K562 (cell line): ENCODE data around the gene EHBP1L1. TPM values are rescaled to one million over a fixed set of nuclear protein-coding genes. Genes with fewer than 3 reads are reported as not detected.

Experiments used
- ATAC-seq: fragments of 200-7000 bp; cut with Tn5 transposase; 3 replicates; pipeline ENCODE4 v1.9.1; 2020; ENCODE audit warnings: moderate library complexity
- BruUV-seq: library from RNA; stranded (reverse); fragments of 400-500 nt; replicated peaks from 2 replicates; lab custom pipeline; 2021; lab: Mats Ljungman, UMichigan
- CTCF ChIA-PET: fragments of 300-600 bp; formaldehyde crosslinking; extraction: SDS; loops from one replicate; lab custom pipeline; 2021; ENCODE audit warnings: low intra/inter-chr PET ratio; lab: Yijun Ruan, JAX
- POLR2A ChIA-PET: fragments of 300-600, 350-650 bp; sonication (Branson Sonifier 250); formaldehyde crosslinking; extraction: SDS; loops from one replicate; lab custom pipeline; 2021; ENCODE audit warnings: antibody characterized with exemption, inconsistent platforms; lab: Yijun Ruan, JAX
- DNase-seq, 4 experiments: peaks; one replicate each; pipeline versions ENCODE4 v3.0.0 to v3.0.0-alpha.2; 2011 to 2018; ENCODE audit warnings: low spot score in 3 of 4, mixed read lengths in 3 of 4; ENCODE audit errors: extremely low read depth in 1 of 4
- FAIRE-seq: peaks from 2 replicates; lab custom pipeline; 2011; peaks lifted over from hg19 to GRCh38; lab: Jason Lieb, UNC
- H2AFZ ChIP-seq: 2 replicates; pipeline ENCODE4 v1.6.0; 2011; ENCODE audit warnings: low read depth, low read length, control low read depth, inconsistent platforms
- H3K27ac ChIP-seq: fragments of 200-600 bp; 3 replicates; pipeline ENCODE4 v1.8.0; 2011; ENCODE audit warnings: low read depth, mild to moderate bottlenecking, control low read depth, inconsistent platforms, low read length, moderate library complexity, mixed read lengths; ENCODE audit errors: extremely low read depth
- H3K27me3 ChIP-seq, 2 experiments: fragments of 300-600 bp in 1 of 2; 2 replicates in 1 of 2; 3 replicates in 1 of 2; pipeline versions ENCODE4 v1.6.0 to v1.8.0; 2011; ENCODE audit warnings: inconsistent platforms in 2 of 2, low read length in 2 of 2, mild to moderate bottlenecking in 1 of 2, mixed read lengths in 1 of 2, moderate library complexity in 1 of 2; ENCODE audit not compliant: control insufficient read depth in 2 of 2, insufficient read depth in 2 of 2
- H3K36me3 ChIP-seq: fragments of 300-600 bp; 3 replicates; pipeline ENCODE4 v1.8.0; 2011; ENCODE audit warnings: mild to moderate bottlenecking, low read length, inconsistent platforms; ENCODE audit not compliant: control insufficient read depth, insufficient read depth
- H3K4me1 ChIP-seq, 2 experiments: fragments of 200-600 bp in 1 of 2; replicated peaks in 1 of 2; 2 replicates in 1 of 2; 3 replicates in 1 of 2; pipeline versions ENCODE4 v1.5.1 to v1.8.0; 2011; ENCODE audit warnings: inconsistent platforms in 2 of 2, low read length in 2 of 2, mild to moderate bottlenecking in 1 of 2, mixed read lengths in 1 of 2, moderate library complexity in 1 of 2; ENCODE audit not compliant: control insufficient read depth in 2 of 2, insufficient read depth in 2 of 2
- H3K4me2 ChIP-seq: 2 replicates; pipeline ENCODE4 v1.6.1; 2011; ENCODE audit warnings: low read length, control low read depth, inconsistent platforms, mixed read lengths; ENCODE audit not compliant: insufficient read depth
- H3K4me3 ChIP-seq: fragments of 200-600 bp; sonication (generic), shearing (Covaris generic); 2 replicates; pipeline ENCODE4 v1.5.1; 2016; ENCODE audit warnings: control low read depth, inconsistent platforms
- H3K79me2 ChIP-seq: fragments of 200-600 bp; 3 replicates; pipeline ENCODE4 v1.8.0; 2011; ENCODE audit warnings: low read length, inconsistent platforms; ENCODE audit not compliant: control insufficient read depth, insufficient read depth
- H3K9ac ChIP-seq, 2 experiments: 2 replicates each; pipeline versions ENCODE4 v1.6.0 to v1.6.1; 2011; ENCODE audit warnings: low read depth in 2 of 2, low read length in 2 of 2, control low read depth in 1 of 2, inconsistent platforms in 1 of 2, mild to moderate bottlenecking in 1 of 2, mixed read lengths in 1 of 2; ENCODE audit not compliant: insufficient read depth in 1 of 2
- H3K9me1 ChIP-seq: one replicate; pipeline ENCODE4 v1.6.0; 2011; ENCODE audit warnings: inconsistent platforms, mild to moderate bottlenecking, low read length, moderate library complexity; ENCODE audit not compliant: control insufficient read depth, insufficient read depth
- H3K9me3 ChIP-seq: replicated peaks from 2 replicates; pipeline ENCODE4 v1.5.1; 2011; ENCODE audit warnings: low read depth, low read length, inconsistent platforms; ENCODE audit not compliant: control insufficient read depth, insufficient read depth
- H4K20me1 ChIP-seq: replicated peaks from 2 replicates; pipeline ENCODE4 v1.6.1; 2011; ENCODE audit warnings: low read length, inconsistent platforms, mixed read lengths; ENCODE audit not compliant: control insufficient read depth, insufficient read depth
- CXXC5 ChIP-seq: fragments of 250-450 bp; sonication (Bioruptor Pico); IDR thresholded peaks from 2 replicates; pipeline ENCODE4 v1.8.0; 2022; ENCODE audit warnings: inconsistent platforms, mild to moderate bottlenecking, moderate library complexity
- L3MBTL2 ChIP-seq: fragments of 450-650 bp; IDR thresholded peaks from 2 replicates; pipeline ENCODE4 v1.6.1; 2016; ENCODE audit warnings: mild to moderate bottlenecking, moderate library complexity
- MYC ChIP-seq, 2 experiments: fragments of 250-450 bp in 1 of 2; sonication (Bioruptor Pico) in 1 of 2; IDR thresholded peaks; 2 replicates each; pipeline versions ENCODE4 v1.5.1 to v1.6.1; 2012 to 2021; ENCODE audit warnings: low read depth in 2 of 2, borderline replicate concordance in 1 of 2, improper control_type of control experiment in 1 of 2, low read length in 1 of 2, mild to moderate bottlenecking in 1 of 2, moderate library complexity in 1 of 2
- THAP12 ChIP-seq: fragments of 250-450 bp; sonication (Bioruptor Pico); IDR thresholded peaks from 2 replicates; pipeline ENCODE4 v1.9.0; 2021; ENCODE audit warnings: mild to moderate bottlenecking, inconsistent platforms
- ZNF395 ChIP-seq: fragments of 200-800 bp; sonication (Bioruptor generic); IDR thresholded peaks from 2 replicates; pipeline ENCODE4 v1.6.1; 2017; ENCODE audit warnings: missing genetic modification characterization, missing compliant biosample characterization
- WGBS: fragments of 100-300 bp; shearing (Covaris generic); methylation state at CpG from one replicate; pipeline ENCODE4 v1.1.6; 2016; ENCODE audit warnings: low coverage, mixed read lengths; ENCODE audit not compliant: insufficient coverage; ENCODE audit errors: missing lambda C conversion rate; 5-methylcytosine and 5-hydroxymethylcytosine counted together
- in situ Hi-C: fragments of 300-500 bp; cut with MboI; formaldehyde crosslinking; loops from 4 replicates; pipeline ENCODE4 v1.15.0; 2018; ENCODE audit warnings: inconsistent platforms, mixed read lengths
- intact Hi-C: fragments of 100-400 bp; cut with micrococcal nuclease; formaldehyde crosslinking; loops from 2 replicates; pipeline ENCODE4 v1.14.2; 2022
- polyA plus RNA-seq, 8 experiments: library from polyadenylated mRNA; depleted of rRNA in 4 of 8; stranded (reverse) in 5 of 8; unstranded in 3 of 8; fragments of >200 nt; fragmentation: Nextera tagmentation in 2 of 8; fragmentation: Illumina TruSeq in 1 of 8; extraction: Ambion mirVana in 2 of 8; extraction: Trizol in 1 of 8; gene quantifications; 2 replicates each; pipeline versions ENCODE4 v1.2.1 to v1.2.3, GENCODE V29; 2011 to 2014; ENCODE audit warnings: inconsistent platforms in 1 of 8, missing spikeins in 1 of 8
- total RNA-seq, 7 experiments: library from RNA; depleted of rRNA in 6 of 7; stranded (reverse); fragments of >200 nt in 6 of 7; fragmentation: Illumina TruSeq in 2 of 7; extraction: Trizol in 2 of 7; gene quantifications; 2 replicates each; pipeline versions ENCODE4 v1.2.1 to v1.2.3, GENCODE V29; 2011 to 2021; ENCODE audit warnings: low replicate concordance in 1 of 7

Gene EHBP1L1
- total and polyA plus RNA-seq, 9 of the 15 experiments (the other 6 are each of a cell fraction or from before 2014, with no cell fraction given), result 0.03 to 87.1 (median 26.3) TPM

- ATAC-seq, result peak; percentile 50
- no peak for TF ChIP-seq ZNF395 (CRISPR knock-in tag)
- 0 out of 2 replicates have a peak, but pooled peaks have one; percentile 17 for TF ChIP-seq THAP12 (CRISPR knock-in tag)
- peak; percentile 16; the same call in 1 of the 2 replicates for TF ChIP-seq L3MBTL2
- peak; percentile 84 for TF ChIP-seq CXXC5 (CRISPR knock-in tag)
- peak; percentile 9; the same call in 1 of the 2 replicates for TF ChIP-seq MYC (IDR thresholded peaks at IDR 0.05; ENCODE audit: low read depth, low read length)
- TF ChIP-seq MYC (CRISPR knock-in tag; IDR thresholded peaks at IDR 0.05; ENCODE audit: borderline replicate concordance, low read depth), result no peak
These were observed 3.3 kb upstream of the EHBP1L1 start, which contains the start of gene FAM89B for GRCh38 chr11:65572356-65573051. FAM89B (plus strand) TSS chr11:65572538; CDS start chr11:65572670, 132 bp downstream.

More at GRCh38 chr11:65572356-65573051, 3.3 kb upstream of the EHBP1L1 start, which contains the start of gene FAM89B:
- H3K79me2 ChIP-seq, result peaks cover 73% of the 10 kb centered on the region
- H2AFZ ChIP-seq, result no peak within 1 kb of the TSS
- peak; percentile 63 to 92 (median 76) for DNase-seq
- peak within 1 kb of the TSS; percentile 59; the same call in 2 of the 3 replicates for H3K27ac ChIP-seq
- H3K36me3 ChIP-seq, result peaks cover 19% of the 10 kb centered on the region; the same call in 2 of the 3 replicates
- H3K4me1 ChIP-seq, result peaks cover 53 to 82% of the 10 kb centered on the region in 2 experiments
- H3K9me3 ChIP-seq, result no peaks in the 10 kb centered on the region
- H3K9me1 ChIP-seq, result peaks cover 5% of the 10 kb centered on the region
- POLR2A ChIA-PET, result interaction anchor here (0.6 to 4.7 kb wide), 8 partner anchors 12 to 213 kb away, joined by 3 to 35 read pairs (median 8); partner anchors contain the start of gene MALAT1
- CTCF ChIA-PET, result interaction anchor here (0.6 to 6.5 kb wide), 2 partner anchors 32 to 415 kb away, joined by 4 to 63 read pairs; no protein-coding TSS in a partner anchor
- peak within 1 kb of the TSS; percentile 82 to 98 for H3K9ac ChIP-seq
- in situ Hi-C loops (no loop called here), intact Hi-C loops (loop anchor here (5.0 kb wide), 2 partner anchors 45 to 100 kb away; partner anchors contain the start of gene SCYL1)
- no peaks in the 10 kb centered on the region; a peak in 1 of 5 replicates for H3K27me3 ChIP-seq
- peak; percentile 26 for FAIRE-seq
- WGBS, result under 1% methylated on average over 22 of the region's 86 CpGs
- BruUV-seq, result no TSS peak
- H3K4me2 ChIP-seq, result peak within 1 kb of the TSS; percentile 99
- H3K4me3 ChIP-seq, result peak within 1 kb of the TSS; percentile 65
- peaks cover 6% of the 10 kb centered on the region for H4K20me1 ChIP-seq
